Measurements from ENCODE around the gene CDADC1.

Gene CDADC1

GRCh38 chr13:49319951-49320350, 72.2 kb downstream of the CDADC1 start:
- Histone ChIP-seq H3K4me2 (ENCODE audit: insufficient read depth, low read length) (no peak overlapping the region), H3K9me3 (ENCODE audit: insufficient read depth, low read length, severe bottlenecking) (no peaks in the 10 kb centered on the region), H3K9ac (ENCODE audit: low read depth, low read length) (no peak overlapping the region), H3K27ac (ENCODE audit: low read length) (no peak overlapping the region), H4K20me1 (ENCODE audit: insufficient read depth, low read length) (no peaks in the 10 kb centered on the region), H2AFZ (ENCODE audit: low read depth, low read length) (no peak overlapping the region), H3K4me1 (ENCODE audit: insufficient read depth, low read length) (no peaks in the 10 kb centered on the region), H3K4me3 (ENCODE audit: low read depth in 1 of 2, low read length in 2 of 2) (no peak overlapping the region), H3K79me2 (ENCODE audit: insufficient read depth, low read length) (no peaks in the 10 kb centered on the region), H3K36me3 (ENCODE audit: insufficient read depth, low read length) (no peaks in the 10 kb centered on the region), H3K27me3 (ENCODE audit: insufficient read depth, low read length, poor library complexity) (no peaks in the 10 kb centered on the region)
- ATAC-seq (ENCODE audit: insufficient read depth, low read depth) (no peak), DNase-seq (no peak)
- no peak for TF ChIP-seq EZH2 (IDR thresholded peaks at IDR 0.05; ENCODE audit: borderline replicate concordance, low read depth, low read length, severe bottlenecking)
- TF ChIP-seq CTCF (IDR thresholded peaks at IDR 0.05; ENCODE audit: borderline replicate concordance, extremely low read depth, low read length, poor library complexity, severe bottlenecking) = no peak

GRCh38 chr13:49320975-49321374, 73.2 kb downstream of the CDADC1 start:
- Histone ChIP-seq H3K4me1 (ENCODE audit: insufficient read depth, low read length) (no peaks in the 10 kb centered on the region), H3K4me3 (ENCODE audit: low read depth in 1 of 2, low read length in 2 of 2) (no peak overlapping the region), H3K27ac (ENCODE audit: low read length) (no peak overlapping the region), H3K4me2 (ENCODE audit: insufficient read depth, low read length) (no peak overlapping the region), H2AFZ (ENCODE audit: low read depth, low read length) (no peak overlapping the region), H3K9me3 (ENCODE audit: insufficient read depth, low read length, severe bottlenecking) (no peaks in the 10 kb centered on the region), H3K27me3 (ENCODE audit: insufficient read depth, low read length, poor library complexity) (no peaks in the 10 kb centered on the region), H3K9ac (ENCODE audit: low read depth, low read length) (no peak overlapping the region), H4K20me1 (ENCODE audit: insufficient read depth, low read length) (no peaks in the 10 kb centered on the region), H3K79me2 (ENCODE audit: insufficient read depth, low read length) (no peaks in the 10 kb centered on the region), H3K36me3 (ENCODE audit: insufficient read depth, low read length) (no peaks in the 10 kb centered on the region)
- ATAC-seq (ENCODE audit: insufficient read depth, low read depth) = peak; percentile 29; the same call in 1 of the 3 replicates
- DNase-seq = no peak
- TF ChIP-seq CTCF (IDR thresholded peaks at IDR 0.05; ENCODE audit: borderline replicate concordance, extremely low read depth, low read length, poor library complexity, severe bottlenecking) = no peak

GRCh38 chr13:49322702-49323101, 75.0 kb downstream of the CDADC1 start:
- Histone ChIP-seq H3K9me3 (ENCODE audit: insufficient read depth, low read length, severe bottlenecking) (no peaks in the 10 kb centered on the region), H3K27ac (ENCODE audit: low read length) (no peak overlapping the region), H3K9ac (ENCODE audit: low read depth, low read length) (no peak overlapping the region), H3K4me2 (ENCODE audit: insufficient read depth, low read length) (no peak overlapping the region), H4K20me1 (ENCODE audit: insufficient read depth, low read length) (no peaks in the 10 kb centered on the region), H3K79me2 (ENCODE audit: insufficient read depth, low read length) (no peaks in the 10 kb centered on the region), H2AFZ (ENCODE audit: low read depth, low read length) (no peak overlapping the region), H3K27me3 (ENCODE audit: insufficient read depth, low read length, poor library complexity) (no peaks in the 10 kb centered on the region), H3K36me3 (ENCODE audit: insufficient read depth, low read length) (no peaks in the 10 kb centered on the region), H3K4me1 (ENCODE audit: insufficient read depth, low read length) (no peaks in the 10 kb centered on the region), H3K4me3 (ENCODE audit: low read depth in 1 of 2, low read length in 2 of 2) (no peak overlapping the region)
- DNase-seq (no peak), ATAC-seq (ENCODE audit: insufficient read depth, low read depth) (no peak)
- no peak for TF ChIP-seq EZH2 (IDR thresholded peaks at IDR 0.05; ENCODE audit: borderline replicate concordance, low read depth, low read length, severe bottlenecking)
- no peak for TF ChIP-seq CTCF (IDR thresholded peaks at IDR 0.05; ENCODE audit: borderline replicate concordance, extremely low read depth, low read length, poor library complexity, severe bottlenecking)

- Histone ChIP-seq H4K20me1 (ENCODE audit: insufficient read depth, low read length) (no peaks in the 10 kb centered on the region), H3K4me3 (ENCODE audit: low read depth in 1 of 2, low read length in 2 of 2) (no peak overlapping the region), H3K27me3 (ENCODE audit: insufficient read depth, low read length, poor library complexity) (no peaks in the 10 kb centered on the region), H2AFZ (ENCODE audit: low read depth, low read length) (no peak overlapping the region), H3K27ac (ENCODE audit: low read length) (no peak overlapping the region), H3K4me2 (ENCODE audit: insufficient read depth, low read length) (no peak overlapping the region), H3K4me1 (ENCODE audit: insufficient read depth, low read length) (no peaks in the 10 kb centered on the region), H3K79me2 (ENCODE audit: insufficient read depth, low read length) (no peaks in the 10 kb centered on the region), H3K36me3 (ENCODE audit: insufficient read depth, low read length) (no peaks in the 10 kb centered on the region), H3K9me3 (ENCODE audit: insufficient read depth, low read length, severe bottlenecking) (no peaks in the 10 kb centered on the region), H3K9ac (ENCODE audit: low read depth, low read length) (no peak overlapping the region)
- ATAC-seq (ENCODE audit: insufficient read depth, low read depth) = no peak
- no peak for DNase-seq
- TF ChIP-seq EZH2 (IDR thresholded peaks at IDR 0.05; ENCODE audit: borderline replicate concordance, low read depth, low read length, severe bottlenecking) (no peak), CTCF (IDR thresholded peaks at IDR 0.05; ENCODE audit: borderline replicate concordance, extremely low read depth, low read length, poor library complexity, severe bottlenecking) (no peak)
Measured at GRCh38 chr13:49323344-49323743, 75.6 kb downstream of the CDADC1 start.

All from DND-41 (cell line).